Measurements from ENCODE around the gene HSPB6.
A peak's percentile ranks its signal among the peaks of the same experiment; 100 is the strongest.

DNA sequence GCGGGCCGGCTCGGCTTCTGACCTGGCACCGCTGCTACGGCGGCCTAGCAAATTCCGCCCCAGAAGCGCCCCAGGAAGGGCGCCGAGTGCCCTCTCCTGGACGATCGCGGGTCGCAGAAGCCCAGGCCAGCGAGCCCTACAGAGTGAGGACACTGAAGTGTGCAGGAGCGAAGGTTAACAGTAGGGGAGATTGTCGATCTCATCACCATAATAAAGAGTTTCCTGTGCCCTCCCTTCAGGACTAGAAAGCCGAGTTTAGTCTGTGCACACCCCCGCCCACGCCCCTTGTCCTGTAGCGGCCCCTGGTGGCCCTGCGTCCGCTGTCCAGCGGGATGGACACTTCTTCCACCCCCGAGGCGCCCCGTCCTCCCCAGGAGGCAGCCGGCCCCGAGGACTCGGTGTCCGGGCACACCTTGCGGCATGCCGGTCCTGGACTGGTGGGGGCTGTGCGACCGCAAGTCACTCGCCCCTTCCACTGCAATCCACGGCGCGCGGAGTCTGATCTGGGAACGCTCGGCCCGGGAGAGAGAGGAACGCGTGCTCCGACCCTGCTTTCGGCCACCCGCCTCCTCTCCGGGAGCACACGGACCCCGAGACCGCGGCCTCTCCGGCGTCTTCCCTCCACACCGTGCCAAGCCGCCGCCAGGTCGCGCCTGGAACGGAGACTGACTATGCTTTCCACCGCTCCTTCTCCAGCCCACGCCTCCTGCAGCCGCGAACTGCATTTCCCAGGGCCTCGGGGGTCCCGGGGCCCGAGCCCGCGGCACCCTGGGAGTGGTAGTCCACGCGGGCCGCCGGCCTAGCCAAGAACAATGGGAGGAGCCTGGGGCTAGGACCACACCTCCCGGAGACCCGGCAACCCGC, 39.8 kb downstream of the HSPB6 start:
- TF ChIP-seq, protein P1, sequence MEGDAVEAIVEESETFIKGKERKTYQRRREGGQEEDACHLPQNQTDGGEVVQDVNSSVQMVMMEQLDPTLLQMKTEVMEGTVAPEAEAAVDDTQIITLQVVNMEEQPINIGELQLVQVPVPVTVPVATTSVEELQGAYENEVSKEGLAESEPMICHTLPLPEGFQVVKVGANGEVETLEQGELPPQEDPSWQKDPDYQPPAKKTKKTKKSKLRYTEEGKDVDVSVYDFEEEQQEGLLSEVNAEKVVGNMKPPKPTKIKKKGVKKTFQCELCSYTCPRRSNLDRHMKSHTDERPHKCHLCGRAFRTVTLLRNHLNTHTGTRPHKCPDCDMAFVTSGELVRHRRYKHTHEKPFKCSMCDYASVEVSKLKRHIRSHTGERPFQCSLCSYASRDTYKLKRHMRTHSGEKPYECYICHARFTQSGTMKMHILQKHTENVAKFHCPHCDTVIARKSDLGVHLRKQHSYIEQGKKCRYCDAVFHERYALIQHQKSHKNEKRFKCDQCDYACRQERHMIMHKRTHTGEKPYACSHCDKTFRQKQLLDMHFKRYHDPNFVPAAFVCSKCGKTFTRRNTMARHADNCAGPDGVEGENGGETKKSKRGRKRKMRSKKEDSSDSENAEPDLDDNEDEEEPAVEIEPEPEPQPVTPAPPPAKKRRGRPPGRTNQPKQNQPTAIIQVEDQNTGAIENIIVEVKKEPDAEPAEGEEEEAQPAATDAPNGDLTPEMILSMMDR (IDR thresholded peaks at IDR 0.05 in 2 of 3, conservative IDR thresholded peaks at IDR 0.05 in 1 of 3; ENCODE audit: borderline replicate concordance in 1 of 3, insufficient read depth in 1 of 3, low read depth in 2 of 3, low read length in 2 of 3) = peak; percentile 74 to 99 (median 87)
- TF ChIP-seq POLR2A (IDR thresholded peaks at IDR 0.05; ENCODE audit: borderline replicate concordance, extremely low read depth, insufficient read depth, insufficient read length) = no peak
- TF ChIP-seq SP1 (IDR thresholded peaks at IDR 0.05; ENCODE audit: low read depth) = peak; percentile 20; the same call in 1 of the 2 replicates
- TF ChIP-seq, protein P2, sequence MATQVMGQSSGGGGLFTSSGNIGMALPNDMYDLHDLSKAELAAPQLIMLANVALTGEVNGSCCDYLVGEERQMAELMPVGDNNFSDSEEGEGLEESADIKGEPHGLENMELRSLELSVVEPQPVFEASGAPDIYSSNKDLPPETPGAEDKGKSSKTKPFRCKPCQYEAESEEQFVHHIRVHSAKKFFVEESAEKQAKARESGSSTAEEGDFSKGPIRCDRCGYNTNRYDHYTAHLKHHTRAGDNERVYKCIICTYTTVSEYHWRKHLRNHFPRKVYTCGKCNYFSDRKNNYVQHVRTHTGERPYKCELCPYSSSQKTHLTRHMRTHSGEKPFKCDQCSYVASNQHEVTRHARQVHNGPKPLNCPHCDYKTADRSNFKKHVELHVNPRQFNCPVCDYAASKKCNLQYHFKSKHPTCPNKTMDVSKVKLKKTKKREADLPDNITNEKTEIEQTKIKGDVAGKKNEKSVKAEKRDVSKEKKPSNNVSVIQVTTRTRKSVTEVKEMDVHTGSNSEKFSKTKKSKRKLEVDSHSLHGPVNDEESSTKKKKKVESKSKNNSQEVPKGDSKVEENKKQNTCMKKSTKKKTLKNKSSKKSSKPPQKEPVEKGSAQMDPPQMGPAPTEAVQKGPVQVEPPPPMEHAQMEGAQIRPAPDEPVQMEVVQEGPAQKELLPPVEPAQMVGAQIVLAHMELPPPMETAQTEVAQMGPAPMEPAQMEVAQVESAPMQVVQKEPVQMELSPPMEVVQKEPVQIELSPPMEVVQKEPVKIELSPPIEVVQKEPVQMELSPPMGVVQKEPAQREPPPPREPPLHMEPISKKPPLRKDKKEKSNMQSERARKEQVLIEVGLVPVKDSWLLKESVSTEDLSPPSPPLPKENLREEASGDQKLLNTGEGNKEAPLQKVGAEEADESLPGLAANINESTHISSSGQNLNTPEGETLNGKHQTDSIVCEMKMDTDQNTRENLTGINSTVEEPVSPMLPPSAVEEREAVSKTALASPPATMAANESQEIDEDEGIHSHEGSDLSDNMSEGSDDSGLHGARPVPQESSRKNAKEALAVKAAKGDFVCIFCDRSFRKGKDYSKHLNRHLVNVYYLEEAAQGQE (IDR thresholded peaks at IDR 0.05; ENCODE audit: low read depth) = no peak
- TF ChIP-seq POLR2AphosphoS5 (IDR thresholded peaks at IDR 0.05; ENCODE audit: low read depth, low read length) = peak; percentile 55
- TF ChIP-seq TCF7L2 (IDR thresholded peaks at IDR 0.05; ENCODE audit: borderline replicate concordance, extremely low read depth, insufficient read depth, insufficient read length) = no peak
- TF ChIP-seq EZH2 (IDR thresholded peaks at IDR 0.05) = no peak
- peak; percentile 51 for TF ChIP-seq SIN3A (IDR thresholded peaks at IDR 0.05; ENCODE audit: low read depth)
- no peak for TF ChIP-seq CEBPB (IDR thresholded peaks at IDR 0.05; ENCODE audit: low read depth)
